Transverse colon (tissue), 4 donors: ENCODE results near the gene NPEPL1. TPM values are rescaled to one million over a fixed set of nuclear protein-coding genes. Genes with fewer than 3 reads are reported as not detected.

ENCODE experiments used
- DNase-seq: peaks from one replicate; pipeline ENCODE4 v3.0.0-alpha.2; 2019
- H3K27ac ChIP-seq, 4 donors: fragments of 200-600 bp; sonication (generic); 2 replicates each; pipeline ENCODE4 v1.5.1; 2016 to 2018; ENCODE audit warnings: inconsistent platforms in 4 of 4
- H3K27me3 ChIP-seq: fragments of 200-600 bp; sonication (generic); 2 replicates; pipeline ENCODE4 v1.5.1; 2017; ENCODE audit warnings: inconsistent platforms
- H3K36me3 ChIP-seq, 4 donors: fragments of 200-600 bp; sonication (generic); 2 replicates each; pipeline ENCODE4 v1.5.1; 2017 to 2019; ENCODE audit warnings: inconsistent platforms in 4 of 4
- H3K4me1 ChIP-seq, 4 donors: fragments of 200-600 bp; sonication (generic); 2 replicates each; pipeline ENCODE4 v1.5.1; 2017 to 2020; ENCODE audit warnings: inconsistent platforms in 4 of 4
- H3K4me3 ChIP-seq, 4 donors: fragments of 200-600 bp; sonication (generic); 1 replicate in 1 of 4; 2 replicates in 3 of 4; pipeline versions ENCODE4 v1.5.1 to v1.6.1; 2017 to 2019; ENCODE audit warnings: inconsistent platforms in 4 of 4
- H3K9me3 ChIP-seq, 2 donors: fragments of 200-600 bp; sonication (generic); 2 replicates each; pipeline ENCODE4 v1.5.1; 2017 to 2019; ENCODE audit warnings: inconsistent platforms in 2 of 2
- CTCF ChIP-seq, 5 experiments: fragments of 200-600 bp in 3 of 5; fragments of 450-650 bp in 2 of 5; sonication (generic) in 3 of 5; IDR thresholded peaks; 1 replicate in 2 of 5; 2 replicates in 3 of 5; pipeline ENCODE4 v1.5.1; 2016 to 2017; ENCODE audit warnings: antibody characterized with exemption in 5 of 5, inconsistent platforms in 3 of 5, mild to moderate bottlenecking in 2 of 5, moderate library complexity in 1 of 5
- EP300 ChIP-seq: sonication (generic); formaldehyde crosslinking; IDR thresholded peaks from one replicate; pipeline ENCODE4 v1.6.1; 2017; ENCODE audit warnings: antibody characterized with exemption, low read depth
- POLR2A ChIP-seq: fragments of 450-650 bp; IDR thresholded peaks from one replicate; pipeline ENCODE4 v1.6.1; 2016; ENCODE audit warnings: antibody characterized with exemption, mild to moderate bottlenecking, moderate library complexity
- POLR2AphosphoS5 ChIP-seq, 3 donors: sonication (generic); formaldehyde crosslinking; IDR thresholded peaks; one replicate each; pipeline ENCODE4 v1.6.1; 2016; ENCODE audit warnings: antibody characterized with exemption in 3 of 3
- WGBS, 2 donors: methylation state at CpG; one replicate each; pipeline ENCODE4 v1.1.5; 2018; ENCODE audit warnings: low coverage in 1 of 2; 5-methylcytosine and 5-hydroxymethylcytosine counted together
- in situ Hi-C, 4 donors: fragments of 200-750 bp; cut with MboI; loops; one replicate each; pipeline versions ENCODE4 v1.15.0 to v1.15.1; 2017; ENCODE audit warnings: low sequenced_read_pairs in 3 of 4, low pct_ligation_motif_present in 1 of 4, low pct_unique_long_range_greater_than_20kb in 1 of 4
- intact Hi-C: fragments of 100-400 bp; cut with DNase I; formaldehyde crosslinking; loops from one replicate; pipeline ENCODE4 v1.15.1; 2023; ENCODE audit warnings: low total_unique reads
- total RNA-seq, 4 donors: library from RNA; depleted of rRNA; stranded (reverse); fragments of >200 nt; gene quantifications; one replicate each; pipeline ENCODE4 v1.1.0, GENCODE V29; 2016

NPEPL1 gene
- total RNA-seq, 4 donors from 2014 or later: 33.3 to 109 (median 66.9) TPM

- Histone ChIP-seq H3K36me3 (no peaks in the 10 kb centered on the region), H3K27me3 (peaks cover 7% of the 10 kb centered on the region), H3K4me1 (no peaks in the 10 kb centered on the region), H3K9me3 (no peaks in the 10 kb centered on the region), H3K4me3 (no peak overlapping the region), H3K27ac (no peak overlapping the region)
- no peak for DNase-seq
- in situ Hi-C loops: no loop called here
- TF ChIP-seq CTCF (IDR thresholded peaks at IDR 0.05) (no peak), POLR2AphosphoS5 (IDR thresholded peaks at IDR 0.05) (peak in 1 of 3 donors; percentile 14)
- WGBS, 2 donors: 52 to 83% methylated on average over 1 to 11 of the region's 11 CpGs
- intact Hi-C loops: no loop called here
Observed at GRCh38 chr20:58746620-58747019, 54.0 kb downstream of the NPEPL1 start.

GRCh38 chr20:58747211-58747610 is 54.6 kb downstream of the NPEPL1 start:
- no peaks in the 10 kb centered on the region for H3K36me3 ChIP-seq
- no peak overlapping the region for H3K27ac ChIP-seq
- no peak overlapping the region for H3K4me3 ChIP-seq
- H3K4me1 ChIP-seq: no peaks in the 10 kb centered on the region
- H3K27me3 ChIP-seq: peaks cover 7% of the 10 kb centered on the region
- in situ Hi-C loops: no loop called here
- no peaks in the 10 kb centered on the region for H3K9me3 ChIP-seq
- 79% methylated on average over 8 of the region's 8 CpGs; no CpG with 5 or more reads in 1 of the 2 donors for WGBS, 2 donors
- TF ChIP-seq POLR2A (no peak), POLR2AphosphoS5 (IDR thresholded peaks at IDR 0.05) (no peak), EP300 (no peak), CTCF (IDR thresholded peaks at IDR 0.05) (no peak)
- intact Hi-C loops: no loop called here
- DNase-seq: no peak

GRCh38 chr20:58748618-58749017 is 56.0 kb downstream of the NPEPL1 start:
- no peaks in the 10 kb centered on the region for H3K36me3 ChIP-seq
- no peak overlapping the region for H3K4me3 ChIP-seq
- WGBS, 2 donors: 31 to 44% methylated on average over 2 to 3 of the region's 3 CpGs
- DNase-seq: no peak
- no peak overlapping the region for H3K27ac ChIP-seq
- TF ChIP-seq CTCF (IDR thresholded peaks at IDR 0.05): no peak
- TF ChIP-seq EP300: no peak
- TF ChIP-seq POLR2A: no peak
- no peak for TF ChIP-seq POLR2AphosphoS5 (IDR thresholded peaks at IDR 0.05)
- in situ Hi-C loops: no loop called here
- H3K27me3 ChIP-seq: peaks cover 7% of the 10 kb centered on the region
- H3K9me3 ChIP-seq: no peaks in the 10 kb centered on the region
- no peaks in the 10 kb centered on the region for H3K4me1 ChIP-seq
- intact Hi-C loops: no loop called here

- DNase-seq: no peak
- 81 to 90% methylated on average over 2 to 11 of the region's 11 CpGs for WGBS, 2 donors
- Histone ChIP-seq H3K27ac (no peak overlapping the region), H3K4me3 (no peak overlapping the region), H3K9me3 (no peaks in the 10 kb centered on the region), H3K27me3 (peaks cover 7% of the 10 kb centered on the region), H3K4me1 (no peaks in the 10 kb centered on the region), H3K36me3 (no peaks in the 10 kb centered on the region)
- TF ChIP-seq POLR2A: no peak
- TF ChIP-seq CTCF (IDR thresholded peaks at IDR 0.05): no peak
- no peak for TF ChIP-seq POLR2AphosphoS5 (IDR thresholded peaks at IDR 0.05)
- no peak for TF ChIP-seq EP300
- in situ Hi-C loops (no loop called here), intact Hi-C loops (no loop called here)
Observed at GRCh38 chr20:58749098-58749769, 56.6 kb downstream of the NPEPL1 start.
